Fibroblast of pulmonary artery (primary cell): ENCODE data around the gene CRTC1.
A peak's percentile ranks its signal among the peaks of the same experiment; 100 is the strongest.

Experiments
- DNase-seq: peaks from one replicate; pipeline ENCODE4 v3.0.0-alpha.2; 2010; ENCODE audit warnings: low read depth
- H3K4me3 ChIP-seq: replicated peaks from 2 replicates; pipeline ENCODE4 v1.5.1; 2011; ENCODE audit warnings: low read depth, mild to moderate bottlenecking, control low read depth, low read length, moderate library complexity
- TF ChIP-seq, protein P1 (sequence below): IDR thresholded peaks from 2 replicates; pipeline ENCODE4 v1.5.1; 2011; ENCODE audit warnings: mild to moderate bottlenecking, control low read depth, low read length, inconsistent platforms; ENCODE audit errors: missing control alignments

Gene CRTC1

DNA sequence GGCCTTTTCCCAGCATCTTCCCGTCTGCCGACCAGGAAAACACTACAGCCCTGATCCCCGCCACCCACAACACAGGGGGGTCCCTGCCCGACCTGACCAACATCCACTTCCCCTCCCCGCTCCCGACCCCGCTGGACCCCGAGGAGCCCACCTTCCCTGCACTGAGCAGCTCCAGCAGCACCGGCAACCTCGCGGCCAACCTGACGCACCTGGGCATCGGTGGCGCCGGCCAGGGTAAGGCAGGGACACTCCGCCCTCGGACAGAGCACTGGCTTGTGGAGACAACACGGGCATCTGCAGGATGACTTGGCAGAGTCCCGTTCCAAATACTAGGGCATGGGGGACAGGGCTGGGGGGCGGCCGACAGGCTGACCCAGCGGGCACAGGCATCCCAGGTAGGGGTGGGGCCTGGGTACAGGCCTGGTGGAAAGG, 76.5 kb downstream of the CRTC1 start:
- no peak for DNase-seq
- TF ChIP-seq, protein P1, sequence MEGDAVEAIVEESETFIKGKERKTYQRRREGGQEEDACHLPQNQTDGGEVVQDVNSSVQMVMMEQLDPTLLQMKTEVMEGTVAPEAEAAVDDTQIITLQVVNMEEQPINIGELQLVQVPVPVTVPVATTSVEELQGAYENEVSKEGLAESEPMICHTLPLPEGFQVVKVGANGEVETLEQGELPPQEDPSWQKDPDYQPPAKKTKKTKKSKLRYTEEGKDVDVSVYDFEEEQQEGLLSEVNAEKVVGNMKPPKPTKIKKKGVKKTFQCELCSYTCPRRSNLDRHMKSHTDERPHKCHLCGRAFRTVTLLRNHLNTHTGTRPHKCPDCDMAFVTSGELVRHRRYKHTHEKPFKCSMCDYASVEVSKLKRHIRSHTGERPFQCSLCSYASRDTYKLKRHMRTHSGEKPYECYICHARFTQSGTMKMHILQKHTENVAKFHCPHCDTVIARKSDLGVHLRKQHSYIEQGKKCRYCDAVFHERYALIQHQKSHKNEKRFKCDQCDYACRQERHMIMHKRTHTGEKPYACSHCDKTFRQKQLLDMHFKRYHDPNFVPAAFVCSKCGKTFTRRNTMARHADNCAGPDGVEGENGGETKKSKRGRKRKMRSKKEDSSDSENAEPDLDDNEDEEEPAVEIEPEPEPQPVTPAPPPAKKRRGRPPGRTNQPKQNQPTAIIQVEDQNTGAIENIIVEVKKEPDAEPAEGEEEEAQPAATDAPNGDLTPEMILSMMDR: no peak
- H3K4me3 ChIP-seq: no peak overlapping the region

DNA sequence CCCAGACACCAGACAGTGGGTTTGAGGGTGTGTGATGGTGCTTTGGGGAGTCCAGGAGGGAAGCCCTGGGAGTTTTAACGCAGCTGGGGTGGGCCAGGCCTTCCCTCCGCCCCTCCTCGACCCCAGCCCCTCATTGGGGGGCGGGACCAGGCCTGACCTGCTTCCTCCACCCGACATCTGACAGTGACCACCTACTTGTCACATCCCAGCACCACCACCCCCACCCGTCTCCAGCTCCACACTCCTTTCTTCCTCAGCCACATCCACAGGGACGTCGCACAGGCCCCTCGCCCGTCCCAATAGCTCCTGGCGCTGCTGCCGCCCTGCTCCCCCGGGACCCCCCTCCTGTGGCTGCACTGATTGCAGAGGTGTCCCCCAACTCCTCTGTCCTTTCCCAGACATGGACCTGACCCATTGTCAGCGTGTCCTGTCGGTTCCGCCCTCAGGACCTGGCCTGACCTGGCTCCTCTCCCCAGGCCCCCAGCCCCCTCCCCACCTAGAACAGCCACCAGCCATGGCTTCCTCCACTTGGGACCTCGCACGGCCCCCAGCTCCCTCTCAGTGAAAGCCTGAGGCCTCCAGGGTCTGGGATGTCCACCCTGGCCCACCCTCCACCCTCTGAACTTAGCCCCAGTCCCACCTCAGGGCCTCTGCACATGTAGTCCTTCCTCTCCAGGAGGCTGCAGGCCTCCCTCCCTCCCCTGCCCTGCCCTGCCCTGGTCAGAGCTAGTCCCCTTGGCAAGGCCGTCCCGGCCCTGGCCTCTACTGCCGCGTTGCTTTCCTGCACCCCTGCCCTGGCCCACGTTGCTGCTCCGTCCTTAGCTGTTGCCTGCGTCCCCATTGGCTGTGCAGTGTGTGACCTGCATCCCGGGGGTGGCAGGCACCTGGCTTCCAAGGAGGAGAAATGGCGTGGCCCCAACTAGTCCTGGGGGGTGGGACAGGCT, 77.2 kb downstream of the CRTC1 start:
- DNase-seq: no peak
- TF ChIP-seq, protein P1: no peak
- no peak overlapping the region for H3K4me3 ChIP-seq

DNA sequence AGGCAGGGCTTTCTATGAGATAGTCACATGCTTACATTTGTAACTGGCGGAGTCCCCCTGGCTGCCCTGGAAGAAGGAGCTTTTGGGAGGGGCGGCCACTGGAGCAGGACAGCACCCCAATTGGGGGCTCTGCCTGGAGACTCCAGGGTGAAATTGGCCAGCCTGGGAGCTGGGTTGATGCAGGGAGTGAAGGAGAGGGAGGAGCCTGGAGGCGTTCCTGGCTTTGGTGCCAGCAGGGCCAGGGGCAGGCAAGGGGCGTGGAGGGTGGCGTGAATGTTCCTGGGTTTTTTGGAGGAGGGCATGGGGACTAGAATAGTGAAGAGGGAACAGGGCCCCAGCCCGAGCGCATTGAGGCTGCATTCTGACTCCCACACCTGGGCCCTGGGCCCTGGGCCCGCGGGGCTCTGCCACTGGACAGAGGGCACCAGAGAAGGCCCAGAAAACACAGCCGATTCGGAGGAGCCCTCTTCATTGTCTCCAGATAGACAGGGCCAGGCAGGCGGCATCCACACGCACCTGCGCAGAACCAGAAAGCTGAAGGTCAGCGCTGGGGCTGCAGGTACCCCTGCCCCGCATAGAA, 78.1 kb downstream of the CRTC1 start:
- TF ChIP-seq, protein P1: no peak
- DNase-seq: no peak
- no peak overlapping the region for H3K4me3 ChIP-seq

DNA sequence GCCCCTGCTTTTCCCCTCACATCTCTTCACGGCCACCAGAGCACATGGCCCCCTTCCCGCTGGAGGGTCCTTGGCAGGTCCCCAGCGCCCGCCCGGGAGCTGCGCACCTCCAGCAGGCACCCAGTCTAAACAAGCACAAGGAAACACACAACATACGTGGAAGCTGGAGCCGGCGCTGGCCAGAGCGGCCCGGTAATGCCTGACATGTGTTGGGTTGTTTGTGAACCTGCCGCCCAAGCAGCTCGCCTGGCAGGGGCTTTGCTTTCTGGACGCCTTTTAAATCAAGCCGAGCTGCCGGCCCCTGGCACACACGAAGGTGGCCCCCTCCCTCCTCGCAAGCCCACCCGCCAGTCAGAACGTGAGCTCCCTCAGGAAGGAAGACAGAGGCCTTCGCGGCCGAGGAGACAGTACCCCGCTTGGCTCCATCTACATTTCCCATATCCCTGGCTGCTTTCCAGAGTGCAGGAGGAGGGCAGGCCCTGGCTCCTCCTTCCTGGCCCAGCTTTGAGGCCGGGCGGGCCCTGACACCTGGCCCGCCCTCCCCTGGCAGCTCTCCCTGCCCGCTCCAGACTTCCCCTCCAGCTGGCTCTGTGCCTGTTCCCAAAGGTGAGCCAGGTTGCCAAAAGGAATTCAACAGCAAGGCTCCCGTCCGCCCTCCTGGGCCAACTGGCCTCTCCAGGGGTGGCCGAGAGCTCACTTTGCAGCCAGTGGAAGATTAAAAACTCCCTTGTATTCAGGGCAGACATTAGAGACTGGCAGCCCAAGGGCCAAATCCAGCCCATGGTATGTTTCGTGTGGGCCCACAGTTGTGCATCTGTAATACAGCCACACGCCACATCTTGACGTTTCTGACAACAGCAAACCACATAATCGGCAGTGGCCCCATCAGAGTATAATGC, 78.9 kb downstream of the CRTC1 start:
- TF ChIP-seq, protein P1: no peak
- no peak overlapping the region for H3K4me3 ChIP-seq
- DNase-seq: peak; percentile 56

DNA sequence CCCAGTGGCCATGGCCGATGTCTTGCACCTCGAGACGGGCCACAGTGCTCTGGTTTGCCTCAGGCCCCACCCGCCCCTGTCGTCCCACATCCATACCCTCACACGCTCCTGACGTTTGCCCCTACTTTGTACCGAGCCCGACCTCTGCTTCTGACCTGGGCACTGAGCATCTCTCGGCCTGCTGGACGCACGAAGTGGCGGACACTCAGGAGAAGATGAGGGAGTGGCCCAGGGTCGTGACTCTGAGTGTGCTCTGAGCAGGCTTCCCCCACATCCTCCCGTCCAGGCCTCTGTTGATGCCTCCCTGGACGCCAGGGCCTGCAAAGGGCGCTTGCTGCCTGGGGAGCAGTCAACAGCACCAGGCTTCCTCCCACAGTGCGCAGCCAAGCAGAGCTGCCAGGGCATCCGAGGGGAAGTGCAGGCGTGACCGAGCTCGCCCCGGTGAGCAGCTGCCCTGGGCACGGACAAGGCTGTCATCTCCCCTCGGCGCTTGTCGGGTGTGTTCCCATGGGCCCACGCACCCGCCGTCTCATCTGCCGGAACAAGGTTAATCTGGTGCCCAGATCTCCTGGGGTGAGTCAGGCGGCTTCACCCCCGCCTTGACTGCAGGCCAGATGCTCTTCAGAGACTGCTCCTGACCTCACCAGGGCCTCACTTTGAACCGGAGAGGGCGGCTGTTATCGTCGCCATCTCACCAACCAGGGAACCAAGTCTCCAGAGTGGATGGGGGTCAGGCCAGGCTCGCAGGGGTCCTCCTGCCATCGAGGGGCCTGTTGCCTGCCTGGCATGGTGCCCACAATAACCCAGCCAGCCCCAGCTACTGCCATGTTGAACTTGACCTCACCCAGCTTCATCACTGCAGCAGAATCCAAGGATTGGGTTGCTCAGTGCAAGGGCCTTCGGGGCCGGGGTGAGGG, 80.5 kb downstream of the CRTC1 start:
- no peak overlapping the region for H3K4me3 ChIP-seq
- DNase-seq: no peak
- TF ChIP-seq, protein P1: no peak

DNA sequence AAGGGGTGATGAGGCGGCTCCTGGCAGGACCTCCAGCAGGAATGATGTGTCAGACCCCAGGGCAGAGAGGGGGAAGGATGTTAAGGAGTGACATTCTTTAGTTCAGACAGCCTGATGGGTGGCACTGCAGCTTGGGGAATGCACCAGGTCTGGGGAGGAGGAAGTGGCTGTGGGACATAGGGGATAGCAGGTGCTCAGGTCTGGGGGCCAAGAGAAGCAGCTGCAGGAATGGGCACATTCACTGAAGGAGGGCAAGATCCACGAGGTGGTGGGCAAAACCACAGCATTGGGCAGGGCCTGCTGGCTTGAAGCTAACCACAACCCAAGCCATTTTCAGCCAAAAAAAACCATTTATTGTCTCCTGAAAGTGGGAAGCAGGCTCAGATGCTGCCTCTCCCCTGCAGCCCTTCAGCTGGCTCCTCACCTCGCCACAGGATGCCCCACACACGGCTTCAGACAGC, 81.1 kb downstream of the CRTC1 start:
- no peak overlapping the region for H3K4me3 ChIP-seq
- no peak for DNase-seq
- TF ChIP-seq, protein P1: no peak
